K562 (cell line): ENCODE results near the gene CDKN1C. TPM values are rescaled to one million over a fixed set of nuclear protein-coding genes. Genes with fewer than 3 reads are reported as not detected.

Experiments used
- JUN ChIP-seq, 2 experiments: sonication (generic) in 1 of 2; formaldehyde crosslinking in 1 of 2; IDR thresholded peaks; 2 replicates each; pipeline versions ENCODE4 v1.6.1 to v1.8.0; 2012 to 2022; ENCODE audit warnings: borderline replicate concordance in 2 of 2, mild to moderate bottlenecking in 2 of 2, improper control_type of control experiment in 1 of 2, low read depth in 1 of 2, low read length in 1 of 2, missing genetic modification reagents in 1 of 2
- polyA plus RNA-seq, 8 experiments: library from polyadenylated mRNA; depleted of rRNA in 4 of 8; stranded (reverse) in 5 of 8; unstranded in 3 of 8; fragments of >200 nt; fragmentation: Nextera tagmentation in 2 of 8; fragmentation: Illumina TruSeq in 1 of 8; extraction: Ambion mirVana in 2 of 8; extraction: Trizol in 1 of 8; gene quantifications; 2 replicates each; pipeline versions ENCODE4 v1.2.1 to v1.2.3, GENCODE V29; 2011 to 2014; ENCODE audit warnings: inconsistent platforms in 1 of 8, missing spikeins in 1 of 8
- total RNA-seq, 7 experiments: library from RNA; depleted of rRNA in 6 of 7; stranded (reverse); fragments of >200 nt in 6 of 7; fragmentation: Illumina TruSeq in 2 of 7; extraction: Trizol in 2 of 7; gene quantifications; 2 replicates each; pipeline versions ENCODE4 v1.2.1 to v1.2.3, GENCODE V29; 2011 to 2021; ENCODE audit warnings: low replicate concordance in 1 of 7
- TF ChIP-seq, protein P1 (sequence below): fragments of 450-650 bp; IDR thresholded peaks from 2 replicates; pipeline ENCODE4 v1.7.1; 2018; ENCODE audit warnings: mild to moderate bottlenecking, low read depth; ENCODE audit not compliant: partially characterized antibody
- TF ChIP-seq, protein P2 (sequence below), 2 experiments: fragments of 450-650 bp; formaldehyde crosslinking in 1 of 2; IDR thresholded peaks; 2 replicates each; pipeline versions ENCODE4 v1.4.0 to v1.6.1; 2014 to 2020; ENCODE audit warnings: mild to moderate bottlenecking in 2 of 2, borderline replicate concordance in 1 of 2, low read depth in 1 of 2
- TF ChIP-seq, protein P3 (sequence below): sonication (generic); formaldehyde crosslinking; IDR thresholded peaks from 2 replicates; pipeline ENCODE4 v1.8.0; 2022; ENCODE audit warnings: missing genetic modification reagents, mild to moderate bottlenecking, moderate library complexity, borderline replicate concordance
- TF ChIP-seq, protein P4 (sequence below): sonication (generic); formaldehyde crosslinking; IDR thresholded peaks from 2 replicates; pipeline ENCODE4 v1.8.0; 2023; ENCODE audit warnings: missing genetic modification reagents, mild to moderate bottlenecking, borderline replicate concordance

CDKN1C gene
- total and polyA plus RNA-seq, 9 of the 15 experiments (the other 6 are each of a cell fraction or from before 2014, with no cell fraction given), result 2.8 to 21.1 (median 9.3) TPM

DNA sequence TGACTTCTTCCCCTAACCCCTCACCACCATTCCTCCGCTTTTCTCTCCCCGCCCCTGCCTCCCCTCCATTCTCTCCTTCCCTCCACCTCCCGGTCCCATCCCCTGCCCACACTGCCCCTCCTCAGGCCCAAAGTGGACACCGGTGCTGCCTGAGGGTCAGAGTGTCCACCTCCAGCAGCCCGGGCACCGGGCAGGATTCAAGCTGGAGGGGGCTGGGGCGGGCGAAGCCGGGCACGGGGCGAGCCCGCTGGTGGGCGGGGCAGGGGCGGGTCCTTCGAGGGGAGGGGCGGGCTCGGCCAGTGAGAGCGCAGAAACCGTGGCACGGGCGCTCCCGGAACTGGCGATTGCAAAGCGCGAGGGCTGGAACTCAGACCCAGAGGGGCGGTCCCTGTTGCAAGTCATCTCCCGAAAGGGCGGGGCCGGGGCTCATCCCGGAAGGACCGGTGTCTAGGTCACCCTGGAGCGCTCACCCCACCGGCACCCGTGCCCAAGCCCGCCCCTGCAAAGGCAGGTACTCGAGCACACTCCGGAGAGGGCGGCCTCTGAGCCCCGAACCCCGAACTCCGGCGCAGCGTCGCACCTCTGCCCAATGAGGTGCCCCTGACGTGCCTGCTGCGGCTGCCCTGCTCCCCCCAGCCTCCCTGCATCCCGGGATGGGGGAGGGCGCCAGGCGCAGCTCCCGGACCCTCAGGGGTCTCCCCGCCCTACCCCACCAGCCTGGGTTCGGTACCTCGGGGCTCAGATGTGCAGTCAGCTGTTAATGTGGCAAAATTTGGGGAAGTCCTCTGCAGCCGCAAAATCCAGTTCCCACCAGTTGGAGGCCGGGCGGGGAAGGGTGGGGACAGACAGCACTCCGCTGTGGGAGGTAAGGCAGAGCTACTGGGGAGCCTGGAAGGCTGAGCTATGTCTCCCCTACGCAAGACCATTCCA is 16.5 kb upstream of the CDKN1C start (continued):
- TF ChIP-seq, protein P1, sequence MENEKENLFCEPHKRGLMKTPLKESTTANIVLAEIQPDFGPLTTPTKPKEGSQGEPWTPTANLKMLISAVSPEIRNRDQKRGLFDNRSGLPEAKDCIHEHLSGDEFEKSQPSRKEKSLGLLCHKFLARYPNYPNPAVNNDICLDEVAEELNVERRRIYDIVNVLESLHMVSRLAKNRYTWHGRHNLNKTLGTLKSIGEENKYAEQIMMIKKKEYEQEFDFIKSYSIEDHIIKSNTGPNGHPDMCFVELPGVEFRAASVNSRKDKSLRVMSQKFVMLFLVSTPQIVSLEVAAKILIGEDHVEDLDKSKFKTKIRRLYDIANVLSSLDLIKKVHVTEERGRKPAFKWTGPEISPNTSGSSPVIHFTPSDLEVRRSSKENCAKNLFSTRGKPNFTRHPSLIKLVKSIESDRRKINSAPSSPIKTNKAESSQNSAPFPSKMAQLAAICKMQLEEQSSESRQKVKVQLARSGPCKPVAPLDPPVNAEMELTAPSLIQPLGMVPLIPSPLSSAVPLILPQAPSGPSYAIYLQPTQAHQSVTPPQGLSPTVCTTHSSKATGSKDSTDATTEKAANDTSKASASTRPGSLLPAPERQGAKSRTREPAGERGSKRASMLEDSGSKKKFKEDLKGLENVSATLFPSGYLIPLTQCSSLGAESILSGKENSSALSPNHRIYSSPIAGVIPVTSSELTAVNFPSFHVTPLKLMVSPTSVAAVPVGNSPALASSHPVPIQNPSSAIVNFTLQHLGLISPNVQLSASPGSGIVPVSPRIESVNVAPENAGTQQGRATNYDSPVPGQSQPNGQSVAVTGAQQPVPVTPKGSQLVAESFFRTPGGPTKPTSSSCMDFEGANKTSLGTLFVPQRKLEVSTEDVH, result no peak
- TF ChIP-seq JUN (IDR thresholded peaks at IDR 0.05; ENCODE audit: borderline replicate concordance, low read depth, low read length) (no peak), JUN (CRISPR knock-in tag; IDR thresholded peaks at IDR 0.05; ENCODE audit: borderline replicate concordance) (no peak)
- TF ChIP-seq, protein P2, sequence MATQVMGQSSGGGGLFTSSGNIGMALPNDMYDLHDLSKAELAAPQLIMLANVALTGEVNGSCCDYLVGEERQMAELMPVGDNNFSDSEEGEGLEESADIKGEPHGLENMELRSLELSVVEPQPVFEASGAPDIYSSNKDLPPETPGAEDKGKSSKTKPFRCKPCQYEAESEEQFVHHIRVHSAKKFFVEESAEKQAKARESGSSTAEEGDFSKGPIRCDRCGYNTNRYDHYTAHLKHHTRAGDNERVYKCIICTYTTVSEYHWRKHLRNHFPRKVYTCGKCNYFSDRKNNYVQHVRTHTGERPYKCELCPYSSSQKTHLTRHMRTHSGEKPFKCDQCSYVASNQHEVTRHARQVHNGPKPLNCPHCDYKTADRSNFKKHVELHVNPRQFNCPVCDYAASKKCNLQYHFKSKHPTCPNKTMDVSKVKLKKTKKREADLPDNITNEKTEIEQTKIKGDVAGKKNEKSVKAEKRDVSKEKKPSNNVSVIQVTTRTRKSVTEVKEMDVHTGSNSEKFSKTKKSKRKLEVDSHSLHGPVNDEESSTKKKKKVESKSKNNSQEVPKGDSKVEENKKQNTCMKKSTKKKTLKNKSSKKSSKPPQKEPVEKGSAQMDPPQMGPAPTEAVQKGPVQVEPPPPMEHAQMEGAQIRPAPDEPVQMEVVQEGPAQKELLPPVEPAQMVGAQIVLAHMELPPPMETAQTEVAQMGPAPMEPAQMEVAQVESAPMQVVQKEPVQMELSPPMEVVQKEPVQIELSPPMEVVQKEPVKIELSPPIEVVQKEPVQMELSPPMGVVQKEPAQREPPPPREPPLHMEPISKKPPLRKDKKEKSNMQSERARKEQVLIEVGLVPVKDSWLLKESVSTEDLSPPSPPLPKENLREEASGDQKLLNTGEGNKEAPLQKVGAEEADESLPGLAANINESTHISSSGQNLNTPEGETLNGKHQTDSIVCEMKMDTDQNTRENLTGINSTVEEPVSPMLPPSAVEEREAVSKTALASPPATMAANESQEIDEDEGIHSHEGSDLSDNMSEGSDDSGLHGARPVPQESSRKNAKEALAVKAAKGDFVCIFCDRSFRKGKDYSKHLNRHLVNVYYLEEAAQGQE (IDR thresholded peaks at IDR 0.05; ENCODE audit: borderline replicate concordance), result peak; percentile 95
- TF ChIP-seq, protein P2 (CRISPR knock-in tag; IDR thresholded peaks at IDR 0.05; ENCODE audit: low read depth), result no peak
- TF ChIP-seq, protein P3, sequence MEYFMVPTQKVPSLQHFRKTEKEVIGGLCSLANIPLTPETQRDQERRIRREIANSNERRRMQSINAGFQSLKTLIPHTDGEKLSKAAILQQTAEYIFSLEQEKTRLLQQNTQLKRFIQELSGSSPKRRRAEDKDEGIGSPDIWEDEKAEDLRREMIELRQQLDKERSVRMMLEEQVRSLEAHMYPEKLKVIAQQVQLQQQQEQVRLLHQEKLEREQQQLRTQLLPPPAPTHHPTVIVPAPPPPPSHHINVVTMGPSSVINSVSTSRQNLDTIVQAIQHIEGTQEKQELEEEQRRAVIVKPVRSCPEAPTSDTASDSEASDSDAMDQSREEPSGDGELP (CRISPR knock-in tag), result peak; percentile 94
- TF ChIP-seq, protein P4, sequence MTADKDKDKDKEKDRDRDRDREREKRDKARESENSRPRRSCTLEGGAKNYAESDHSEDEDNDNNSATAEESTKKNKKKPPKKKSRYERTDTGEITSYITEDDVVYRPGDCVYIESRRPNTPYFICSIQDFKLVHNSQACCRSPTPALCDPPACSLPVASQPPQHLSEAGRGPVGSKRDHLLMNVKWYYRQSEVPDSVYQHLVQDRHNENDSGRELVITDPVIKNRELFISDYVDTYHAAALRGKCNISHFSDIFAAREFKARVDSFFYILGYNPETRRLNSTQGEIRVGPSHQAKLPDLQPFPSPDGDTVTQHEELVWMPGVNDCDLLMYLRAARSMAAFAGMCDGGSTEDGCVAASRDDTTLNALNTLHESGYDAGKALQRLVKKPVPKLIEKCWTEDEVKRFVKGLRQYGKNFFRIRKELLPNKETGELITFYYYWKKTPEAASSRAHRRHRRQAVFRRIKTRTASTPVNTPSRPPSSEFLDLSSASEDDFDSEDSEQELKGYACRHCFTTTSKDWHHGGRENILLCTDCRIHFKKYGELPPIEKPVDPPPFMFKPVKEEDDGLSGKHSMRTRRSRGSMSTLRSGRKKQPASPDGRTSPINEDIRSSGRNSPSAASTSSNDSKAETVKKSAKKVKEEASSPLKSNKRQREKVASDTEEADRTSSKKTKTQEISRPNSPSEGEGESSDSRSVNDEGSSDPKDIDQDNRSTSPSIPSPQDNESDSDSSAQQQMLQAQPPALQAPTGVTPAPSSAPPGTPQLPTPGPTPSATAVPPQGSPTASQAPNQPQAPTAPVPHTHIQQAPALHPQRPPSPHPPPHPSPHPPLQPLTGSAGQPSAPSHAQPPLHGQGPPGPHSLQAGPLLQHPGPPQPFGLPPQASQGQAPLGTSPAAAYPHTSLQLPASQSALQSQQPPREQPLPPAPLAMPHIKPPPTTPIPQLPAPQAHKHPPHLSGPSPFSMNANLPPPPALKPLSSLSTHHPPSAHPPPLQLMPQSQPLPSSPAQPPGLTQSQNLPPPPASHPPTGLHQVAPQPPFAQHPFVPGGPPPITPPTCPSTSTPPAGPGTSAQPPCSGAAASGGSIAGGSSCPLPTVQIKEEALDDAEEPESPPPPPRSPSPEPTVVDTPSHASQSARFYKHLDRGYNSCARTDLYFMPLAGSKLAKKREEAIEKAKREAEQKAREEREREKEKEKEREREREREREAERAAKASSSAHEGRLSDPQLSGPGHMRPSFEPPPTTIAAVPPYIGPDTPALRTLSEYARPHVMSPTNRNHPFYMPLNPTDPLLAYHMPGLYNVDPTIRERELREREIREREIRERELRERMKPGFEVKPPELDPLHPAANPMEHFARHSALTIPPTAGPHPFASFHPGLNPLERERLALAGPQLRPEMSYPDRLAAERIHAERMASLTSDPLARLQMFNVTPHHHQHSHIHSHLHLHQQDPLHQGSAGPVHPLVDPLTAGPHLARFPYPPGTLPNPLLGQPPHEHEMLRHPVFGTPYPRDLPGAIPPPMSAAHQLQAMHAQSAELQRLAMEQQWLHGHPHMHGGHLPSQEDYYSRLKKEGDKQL (CRISPR knock-in tag), result 0 out of 2 replicates have a peak, but pooled peaks have one; percentile 35
